ENCODE results near the gene FGD5.

The FGD5 gene

DNA sequence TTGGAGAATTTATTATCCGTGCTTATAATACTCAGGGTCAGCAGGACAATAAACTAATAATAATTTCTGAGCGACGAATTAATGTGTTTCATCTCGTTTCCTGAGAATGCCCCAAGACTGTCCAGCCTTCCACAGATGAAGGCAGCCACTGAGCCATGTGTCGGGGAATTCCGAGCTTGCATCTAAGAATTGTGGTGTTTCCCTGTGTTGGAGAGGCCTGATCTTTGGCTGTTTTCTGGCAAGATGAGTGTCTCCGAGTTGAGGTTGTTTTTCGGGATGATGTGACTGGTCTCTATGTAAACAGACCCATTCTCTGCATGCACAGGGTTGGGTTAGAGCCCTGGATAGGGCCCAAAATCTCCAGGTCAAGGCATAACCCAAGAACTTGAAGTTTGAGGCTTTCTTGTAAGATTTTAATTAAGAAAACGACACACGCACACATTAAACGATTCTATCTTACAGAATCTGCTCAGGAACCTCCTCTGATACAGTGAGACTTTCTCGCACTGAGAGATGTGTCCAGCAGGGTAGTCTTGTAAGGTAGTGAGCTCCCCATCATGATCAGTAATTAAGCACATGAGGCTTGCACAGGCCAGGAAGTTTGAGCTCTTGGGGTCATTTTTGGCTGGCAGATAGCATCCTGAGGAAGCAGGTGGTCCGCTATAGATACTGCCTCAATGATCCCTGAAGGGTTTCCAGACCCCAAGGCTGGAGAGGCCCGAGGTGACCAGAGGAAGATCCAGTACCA, 14.4 kb downstream of the FGD5 start:
- TF ChIP-seq, protein P1, sequence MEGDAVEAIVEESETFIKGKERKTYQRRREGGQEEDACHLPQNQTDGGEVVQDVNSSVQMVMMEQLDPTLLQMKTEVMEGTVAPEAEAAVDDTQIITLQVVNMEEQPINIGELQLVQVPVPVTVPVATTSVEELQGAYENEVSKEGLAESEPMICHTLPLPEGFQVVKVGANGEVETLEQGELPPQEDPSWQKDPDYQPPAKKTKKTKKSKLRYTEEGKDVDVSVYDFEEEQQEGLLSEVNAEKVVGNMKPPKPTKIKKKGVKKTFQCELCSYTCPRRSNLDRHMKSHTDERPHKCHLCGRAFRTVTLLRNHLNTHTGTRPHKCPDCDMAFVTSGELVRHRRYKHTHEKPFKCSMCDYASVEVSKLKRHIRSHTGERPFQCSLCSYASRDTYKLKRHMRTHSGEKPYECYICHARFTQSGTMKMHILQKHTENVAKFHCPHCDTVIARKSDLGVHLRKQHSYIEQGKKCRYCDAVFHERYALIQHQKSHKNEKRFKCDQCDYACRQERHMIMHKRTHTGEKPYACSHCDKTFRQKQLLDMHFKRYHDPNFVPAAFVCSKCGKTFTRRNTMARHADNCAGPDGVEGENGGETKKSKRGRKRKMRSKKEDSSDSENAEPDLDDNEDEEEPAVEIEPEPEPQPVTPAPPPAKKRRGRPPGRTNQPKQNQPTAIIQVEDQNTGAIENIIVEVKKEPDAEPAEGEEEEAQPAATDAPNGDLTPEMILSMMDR (conservative IDR thresholded peaks at IDR 0.05; ENCODE audit: low read depth) = no peak
- CTCF ChIA-PET = no interaction called here

DNA sequence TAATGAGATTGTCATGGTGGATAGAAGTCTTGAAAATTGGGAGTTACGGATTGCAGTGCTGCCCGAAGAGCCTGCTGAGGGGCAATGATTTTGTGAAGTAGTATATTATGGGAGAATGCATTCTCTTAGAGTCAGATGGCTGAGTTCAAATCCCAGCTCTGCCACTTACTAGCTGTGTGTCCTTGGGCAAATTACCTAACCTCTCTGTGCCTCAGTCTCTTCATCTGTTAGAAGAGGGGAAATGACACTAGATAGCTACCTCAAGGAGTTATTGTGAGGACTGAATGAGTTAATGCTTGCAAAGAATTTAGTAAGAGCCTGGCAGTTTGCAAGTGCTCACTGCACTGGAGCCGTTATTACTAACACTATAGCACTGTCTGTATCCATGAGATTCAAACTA, 15.4 kb downstream of the FGD5 start:
- CTCF ChIA-PET = no interaction called here
- POLR2A ChIA-PET (ENCODE audit: low non-redundant PET) = no interaction called here
- TF ChIP-seq, protein P1 (conservative IDR thresholded peaks at IDR 0.05; ENCODE audit: low read depth) = no peak
- no peak overlapping the region for H3K27ac ChIP-seq
- no peak for DNase-seq (ENCODE audit: low spot score)

More for the DNA sequence above, 14.4 kb downstream of the FGD5 start:
- POLR2A ChIA-PET (ENCODE audit: low non-redundant PET) = no interaction called here
- no peak for DNase-seq (ENCODE audit: low spot score)
- no peak overlapping the region for H3K27ac ChIP-seq

DNA sequence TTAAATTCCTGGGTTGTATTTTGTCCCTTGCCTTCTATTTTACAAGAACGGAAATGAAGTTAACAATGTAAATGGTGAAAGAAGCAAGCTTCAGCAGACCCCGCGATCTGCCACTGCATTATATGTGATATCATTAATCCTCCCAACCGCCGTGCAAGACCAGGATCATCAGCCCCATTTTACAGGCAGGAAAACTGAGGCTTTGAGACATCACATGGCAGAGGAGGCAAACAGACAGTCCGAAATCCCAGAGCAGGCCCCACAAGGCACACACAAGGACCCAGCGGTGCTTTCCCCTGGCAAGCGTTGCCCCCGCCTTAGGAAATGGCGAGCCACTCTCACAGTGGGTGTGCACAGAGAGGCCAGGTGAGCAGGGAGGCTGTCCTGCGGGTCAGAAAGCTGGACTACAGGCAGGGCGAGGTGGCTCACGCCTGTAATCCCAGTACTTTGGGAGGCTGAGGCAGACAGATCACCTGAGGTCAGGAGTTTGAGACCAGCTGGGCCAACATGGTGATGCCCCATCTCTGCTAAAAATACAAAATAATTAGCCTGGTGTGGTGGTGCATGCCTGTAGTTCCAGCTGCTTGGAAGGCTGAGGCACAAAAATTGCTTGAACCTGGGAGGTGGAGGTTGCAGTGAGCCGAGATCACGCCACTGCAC, 16.2 kb downstream of the FGD5 start:
- TF ChIP-seq, protein P1 (conservative IDR thresholded peaks at IDR 0.05; ENCODE audit: low read depth) = no peak

DNA sequence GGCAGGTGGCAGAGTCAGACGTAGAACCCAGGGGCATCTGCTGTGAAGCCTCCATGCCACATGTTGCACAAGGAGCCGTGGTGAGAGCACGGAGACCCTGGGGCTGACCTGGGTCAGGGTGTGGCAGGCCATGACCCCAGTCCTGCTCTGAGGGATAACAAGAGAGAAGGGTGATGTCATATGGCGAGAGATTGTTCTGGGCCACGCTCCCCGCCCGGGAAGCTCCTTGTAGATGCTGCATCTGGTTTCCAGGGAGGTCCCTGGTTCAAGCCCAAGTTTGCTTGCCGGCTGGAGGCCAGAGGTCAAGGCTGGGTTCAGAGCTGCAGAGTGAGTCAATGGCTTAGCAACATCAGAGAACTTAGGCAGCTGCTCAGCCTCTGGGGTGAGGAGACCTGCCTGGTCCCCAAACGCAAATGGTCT, 17.3 kb downstream of the FGD5 start:
- no peak overlapping the region for H3K27ac ChIP-seq
- DNase-seq (ENCODE audit: low spot score) = no peak
- TF ChIP-seq, protein P1 (conservative IDR thresholded peaks at IDR 0.05; ENCODE audit: low read depth) = no peak
- CTCF ChIA-PET = no interaction called here
- POLR2A ChIA-PET (ENCODE audit: low non-redundant PET) = no interaction called here

More for the DNA sequence above, 16.2 kb downstream of the FGD5 start:
- ChIA-PET POLR2A (ENCODE audit: low non-redundant PET) (no interaction called here), CTCF (no interaction called here)
- no peak overlapping the region for H3K27ac ChIP-seq
- DNase-seq (ENCODE audit: low spot score) = no peak

DNA sequence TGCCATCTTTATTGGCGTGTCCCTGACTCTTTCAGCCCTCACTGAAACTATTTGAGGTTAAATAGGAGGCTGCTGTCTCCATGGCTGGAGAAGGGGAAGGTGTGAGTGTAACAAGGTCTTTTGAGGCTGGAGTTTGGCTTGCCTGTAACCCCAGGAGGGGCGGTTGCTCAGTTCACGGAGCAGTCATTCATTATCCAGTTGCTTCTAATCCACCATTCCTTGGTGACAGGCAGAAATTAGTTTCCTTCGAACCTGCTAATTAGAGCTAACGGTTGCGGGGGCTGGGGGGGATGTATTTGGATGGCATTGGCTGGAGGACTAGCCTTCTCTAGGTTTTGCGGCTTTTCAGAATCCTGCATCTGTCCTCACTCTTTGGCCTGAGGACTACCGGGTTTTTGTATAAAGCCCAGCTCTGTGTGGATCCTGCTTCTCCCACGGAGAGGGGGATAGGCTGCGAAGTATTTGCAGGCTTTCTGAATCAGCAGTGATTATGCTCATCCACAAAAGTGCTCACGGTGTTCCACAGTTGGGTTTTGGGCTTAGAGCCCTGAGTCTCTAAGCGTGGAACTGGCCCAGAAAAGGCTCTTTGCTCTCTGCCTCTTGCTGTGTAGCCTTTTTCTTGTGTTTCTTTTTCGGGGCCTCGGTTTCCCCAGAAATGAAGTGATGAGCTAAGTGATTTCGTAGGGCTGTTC, 18.6 kb downstream of the FGD5 start:
- H3K27ac ChIP-seq = no peak overlapping the region
- ChIA-PET CTCF (no interaction called here), POLR2A (ENCODE audit: low non-redundant PET) (no interaction called here)
- DNase-seq (ENCODE audit: low spot score) = no peak
- TF ChIP-seq, protein P1 (conservative IDR thresholded peaks at IDR 0.05; ENCODE audit: low read depth) = no peak

DNA sequence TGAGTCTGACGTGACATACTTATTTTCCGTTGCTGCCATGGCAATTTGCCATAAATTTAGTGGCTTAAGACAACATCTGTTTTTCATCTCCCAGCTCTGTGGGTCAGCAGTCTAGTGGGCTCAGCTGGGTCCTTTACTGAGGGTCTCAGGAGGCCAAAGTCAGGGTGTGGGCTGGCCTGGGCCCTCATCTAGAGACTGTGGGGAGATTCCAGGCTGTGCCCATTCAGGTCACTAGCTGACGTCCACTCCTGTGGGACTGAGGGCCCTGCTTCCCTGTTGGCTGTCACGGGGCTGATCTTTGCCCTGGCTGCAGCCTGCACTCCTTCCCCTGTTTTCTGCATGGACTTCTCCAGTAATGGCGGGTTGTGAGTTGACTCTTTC, 19.1 kb downstream of the FGD5 start:
- no peak for DNase-seq (ENCODE audit: low spot score)
- POLR2A ChIA-PET (ENCODE audit: low non-redundant PET) = no interaction called here
- TF ChIP-seq, protein P1 (conservative IDR thresholded peaks at IDR 0.05; ENCODE audit: low read depth) = no peak
- CTCF ChIA-PET = no interaction called here
- H3K27ac ChIP-seq = no peak overlapping the region

Measured in RWPE1 (cell line).